ENCODE data around the gene EEFSEC.

Gene EEFSEC

DNA sequence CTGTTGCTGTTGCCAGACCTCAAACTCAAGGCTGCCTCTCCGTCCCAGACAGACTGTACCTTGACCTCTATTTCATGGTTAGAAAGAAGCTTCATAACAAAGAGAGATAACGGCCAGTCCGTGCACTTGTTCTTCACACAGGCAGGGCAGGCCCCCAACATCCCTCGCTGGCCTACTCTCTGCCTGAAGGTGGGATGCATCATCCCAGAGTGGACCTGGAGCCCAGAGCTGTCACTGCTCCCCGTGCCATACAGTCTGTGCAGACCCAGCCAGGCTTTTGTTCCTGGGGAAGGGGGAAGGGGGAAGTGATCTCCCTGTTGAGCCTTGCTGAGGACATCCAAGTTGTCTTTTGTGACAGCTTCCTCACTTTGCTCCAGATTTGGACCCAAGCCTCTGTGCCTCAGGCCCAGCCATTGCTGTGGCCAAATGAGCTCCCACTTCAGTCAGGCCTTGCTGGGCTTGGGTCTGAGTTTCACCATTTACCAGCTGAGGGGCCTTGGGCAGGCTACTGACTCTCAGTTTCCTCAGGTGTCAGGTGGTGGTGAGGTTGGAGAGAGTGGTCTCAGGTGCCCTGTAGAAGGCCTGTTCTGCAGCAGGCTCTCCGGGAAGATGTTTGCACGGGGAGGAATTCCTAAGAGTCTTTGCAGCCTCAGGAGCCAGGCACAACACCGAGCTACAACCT is 171.8 kb downstream of the EEFSEC start:
- Histone ChIP-seq H3K9ac (ENCODE audit: low read depth, low read length) (no peak overlapping the region), H3K36me3 (ENCODE audit: insufficient read depth, low read length) (no peaks in the 10 kb centered on the region), H3K9me3 (ENCODE audit: control insufficient read depth, insufficient read depth, low read length) (no peaks in the 10 kb centered on the region), H3K4me1 (ENCODE audit: insufficient read depth, low read length) (no peaks in the 10 kb centered on the region)

DNA sequence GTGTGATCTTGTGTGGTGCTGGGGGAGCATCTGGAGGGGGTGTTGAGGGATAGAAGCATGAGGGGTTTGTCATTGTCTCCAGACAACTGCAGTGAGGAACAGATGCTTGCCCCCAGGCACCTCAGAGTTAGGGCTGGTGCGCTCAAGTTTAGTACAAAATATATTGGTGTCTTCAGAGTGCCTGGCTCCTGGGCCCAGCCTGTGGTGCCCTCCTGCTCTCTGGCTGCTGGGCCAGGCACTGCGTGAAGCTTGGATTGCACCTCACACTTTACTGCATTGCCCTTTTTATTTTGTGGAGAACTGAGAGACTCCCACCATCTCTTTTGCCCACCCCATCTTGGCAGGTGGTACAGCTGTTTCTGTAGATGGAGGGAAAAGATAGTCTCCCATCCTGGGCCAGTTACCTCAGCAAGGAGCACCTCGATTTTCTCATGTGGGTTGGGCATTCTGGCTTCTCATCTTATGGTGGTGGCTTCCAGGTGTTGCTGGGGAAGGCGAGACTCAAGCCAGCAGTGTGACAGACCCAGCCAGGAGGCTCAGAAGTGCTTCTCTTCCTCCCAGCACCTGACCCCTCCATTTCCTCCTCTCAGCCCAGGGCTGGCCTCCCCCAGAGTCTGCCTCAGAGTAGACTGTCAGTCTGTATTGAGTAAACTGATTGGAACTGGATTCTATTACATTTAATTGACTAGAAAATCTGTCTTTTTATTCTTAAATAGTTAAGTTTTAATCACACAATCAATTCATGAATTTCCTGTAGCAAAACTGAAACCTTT is 173.0 kb downstream of the EEFSEC start:
- Histone ChIP-seq H3K9ac (ENCODE audit: low read depth, low read length) (no peak overlapping the region), H3K4me1 (ENCODE audit: insufficient read depth, low read length) (no peaks in the 10 kb centered on the region), H3K36me3 (ENCODE audit: insufficient read depth, low read length) (no peaks in the 10 kb centered on the region), H3K9me3 (ENCODE audit: control insufficient read depth, insufficient read depth, low read length) (no peaks in the 10 kb centered on the region)

DNA sequence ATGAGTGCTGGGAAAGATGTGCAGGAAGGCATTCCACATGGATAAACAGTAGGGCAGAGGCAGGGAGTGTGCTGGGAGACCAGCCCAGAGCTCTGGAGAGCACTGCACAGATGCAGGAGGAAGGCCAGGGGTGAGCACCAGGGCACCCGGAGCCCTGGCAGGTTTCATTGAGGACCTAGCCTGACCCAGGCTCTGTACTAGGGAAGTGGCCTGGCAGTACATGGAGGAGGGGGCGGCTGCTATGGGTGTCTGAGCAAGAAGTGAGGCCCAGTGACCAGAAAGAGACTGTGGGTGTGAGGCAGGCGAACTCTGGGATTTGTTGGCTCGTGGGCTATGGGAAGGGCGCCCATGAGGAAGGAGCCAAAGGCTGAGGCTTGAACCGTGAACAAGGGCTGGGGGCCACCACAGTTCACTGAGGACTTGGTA is 174.3 kb downstream of the EEFSEC start:
- Histone ChIP-seq H3K4me1 (ENCODE audit: insufficient read depth, low read length) (no peaks in the 10 kb centered on the region), H3K9ac (ENCODE audit: low read depth, low read length) (no peak overlapping the region), H3K36me3 (ENCODE audit: insufficient read depth, low read length) (no peaks in the 10 kb centered on the region), H3K9me3 (ENCODE audit: control insufficient read depth, insufficient read depth, low read length) (no peaks in the 10 kb centered on the region)

GRCh38 chr3:128328546-128329458 is 175.5 kb downstream of the EEFSEC start:
- no peaks in the 10 kb centered on the region for H3K4me1 ChIP-seq (ENCODE audit: insufficient read depth, low read length)
- H3K36me3 ChIP-seq (ENCODE audit: insufficient read depth, low read length): no peaks in the 10 kb centered on the region
- H3K9ac ChIP-seq (ENCODE audit: low read depth, low read length): no peak overlapping the region
- no peaks in the 10 kb centered on the region for H3K9me3 ChIP-seq (ENCODE audit: control insufficient read depth, insufficient read depth, low read length)

GRCh38 chr3:128329491-128330213 is 176.4 kb downstream of the EEFSEC start:
- H3K9ac ChIP-seq (ENCODE audit: low read depth, low read length): no peak overlapping the region

GRCh38 chr3:128330214-128330842 is 177.0 kb downstream of the EEFSEC start:
- H3K9me3 ChIP-seq (ENCODE audit: control insufficient read depth, insufficient read depth, low read length): no peaks in the 10 kb centered on the region
- H3K4me1 ChIP-seq (ENCODE audit: insufficient read depth, low read length): no peaks in the 10 kb centered on the region
- no peak overlapping the region for H3K9ac ChIP-seq (ENCODE audit: low read depth, low read length)
- no peaks in the 10 kb centered on the region for H3K36me3 ChIP-seq (ENCODE audit: insufficient read depth, low read length)

More at GRCh38 chr3:128329491-128330213, 176.4 kb downstream of the EEFSEC start:
- Histone ChIP-seq H3K4me1 (ENCODE audit: insufficient read depth, low read length) (no peaks in the 10 kb centered on the region), H3K9me3 (ENCODE audit: control insufficient read depth, insufficient read depth, low read length) (no peaks in the 10 kb centered on the region), H3K36me3 (ENCODE audit: insufficient read depth, low read length) (no peaks in the 10 kb centered on the region)

DNA sequence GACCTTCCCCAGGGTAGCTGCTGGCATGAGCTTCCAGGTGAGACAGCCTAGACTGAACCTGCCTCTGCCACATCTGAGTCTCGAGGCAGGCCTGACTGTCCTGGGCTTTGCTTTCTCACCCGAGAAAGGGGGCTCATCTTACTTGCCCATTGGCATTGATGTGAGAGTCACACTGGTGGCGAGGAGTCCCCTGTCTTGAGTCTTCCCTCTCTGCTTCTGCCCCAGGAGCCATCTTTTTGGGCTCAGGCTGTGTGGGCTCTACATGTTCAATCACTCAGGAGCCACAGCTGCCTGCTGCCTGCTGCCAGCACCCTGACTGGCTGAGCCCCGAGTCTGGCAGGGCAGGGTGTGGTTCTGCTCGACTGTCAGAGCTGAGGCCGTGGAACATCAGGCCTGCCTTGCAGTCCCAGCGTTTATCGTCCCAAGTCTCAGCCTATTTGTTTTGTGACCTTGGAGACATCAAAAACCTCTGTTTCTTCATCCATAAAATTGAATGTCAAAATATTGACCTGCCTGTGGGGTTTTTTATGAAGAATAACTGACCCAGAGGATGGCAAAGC is 180.9 kb downstream of the EEFSEC start:
- no peaks in the 10 kb centered on the region for H3K36me3 ChIP-seq (ENCODE audit: insufficient read depth, low read length)

DNA sequence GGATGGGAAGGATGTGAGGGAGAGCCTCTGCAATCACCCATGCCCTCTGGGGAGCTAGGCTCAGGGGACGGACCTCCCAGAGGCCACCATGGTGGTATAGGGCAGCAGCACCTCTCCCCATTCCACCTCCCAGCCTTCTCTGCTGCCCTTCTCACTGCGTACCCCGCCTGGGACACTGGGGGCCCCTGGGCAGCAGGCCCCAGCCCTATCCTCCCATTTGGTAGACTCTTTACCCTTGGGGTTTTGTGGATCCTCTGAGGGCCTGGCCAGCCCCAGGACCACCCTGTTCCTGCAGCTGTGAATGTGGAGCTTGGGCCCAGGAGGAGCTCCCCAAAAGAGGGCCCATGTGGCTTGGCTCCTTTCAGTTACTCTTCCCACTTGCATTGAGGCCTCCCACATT is 181.5 kb downstream of the EEFSEC start:
- Histone ChIP-seq H3K36me3 (ENCODE audit: insufficient read depth, low read length) (no peaks in the 10 kb centered on the region), H3K9ac (ENCODE audit: low read depth, low read length) (no peak overlapping the region), H3K4me1 (ENCODE audit: insufficient read depth, low read length) (no peaks in the 10 kb centered on the region), H3K9me3 (ENCODE audit: control insufficient read depth, insufficient read depth, low read length) (no peaks in the 10 kb centered on the region)

More for the DNA sequence above, 180.9 kb downstream of the EEFSEC start:
- no peak overlapping the region for H3K9ac ChIP-seq (ENCODE audit: low read depth, low read length)
- H3K4me1 ChIP-seq (ENCODE audit: insufficient read depth, low read length): no peaks in the 10 kb centered on the region
- no peaks in the 10 kb centered on the region for H3K9me3 ChIP-seq (ENCODE audit: control insufficient read depth, insufficient read depth, low read length)

GRCh38 chr3:128335621-128336296 is 182.5 kb downstream of the EEFSEC start:
- H3K36me3 ChIP-seq (ENCODE audit: insufficient read depth, low read length): no peaks in the 10 kb centered on the region
- no peak overlapping the region for H3K9ac ChIP-seq (ENCODE audit: low read depth, low read length)
- no peaks in the 10 kb centered on the region for H3K9me3 ChIP-seq (ENCODE audit: control insufficient read depth, insufficient read depth, low read length)
- H3K4me1 ChIP-seq (ENCODE audit: insufficient read depth, low read length): no peaks in the 10 kb centered on the region

GRCh38 chr3:128336337-128337156 is 183.3 kb downstream of the EEFSEC start:
- Histone ChIP-seq H3K4me1 (ENCODE audit: insufficient read depth, low read length) (no peaks in the 10 kb centered on the region), H3K9me3 (ENCODE audit: control insufficient read depth, insufficient read depth, low read length) (no peaks in the 10 kb centered on the region), H3K9ac (ENCODE audit: low read depth, low read length) (no peak overlapping the region), H3K36me3 (ENCODE audit: insufficient read depth, low read length) (no peaks in the 10 kb centered on the region)

- Histone ChIP-seq H3K9ac (ENCODE audit: low read depth, low read length) (no peak overlapping the region), H3K4me1 (ENCODE audit: insufficient read depth, low read length) (no peaks in the 10 kb centered on the region), H3K9me3 (ENCODE audit: control insufficient read depth, insufficient read depth, low read length) (no peaks in the 10 kb centered on the region), H3K36me3 (ENCODE audit: insufficient read depth, low read length) (no peaks in the 10 kb centered on the region)
These were observed 184.0 kb downstream of the EEFSEC start for GRCh38 chr3:128337305-128337704.

- no peaks in the 10 kb centered on the region for H3K9me3 ChIP-seq (ENCODE audit: control insufficient read depth, insufficient read depth, low read length)
- no peaks in the 10 kb centered on the region for H3K36me3 ChIP-seq (ENCODE audit: insufficient read depth, low read length)
- no peak overlapping the region for H3K9ac ChIP-seq (ENCODE audit: low read depth, low read length)
- H3K4me1 ChIP-seq (ENCODE audit: insufficient read depth, low read length): peaks cover 4% of the 10 kb centered on the region; the same call in 1 of the 2 replicates
These were observed 185.5 kb downstream of the EEFSEC start for GRCh38 chr3:128338536-128339330.

Measured in ES-I3 (cell line).